CD4-positive, alpha-beta T cell treated with Interleukin-6 at 100 ng/mL for 8 hours (primary cell): Measurements from ENCODE around the gene ELAVL4.
"Not testable (repeated sequence)": the region's sequence is repeated elsewhere in the genome, so short reads cannot be mapped to it uniquely, and the experiment has no call there.

Experiments
- DNase-seq: peaks from one replicate; pipeline ENCODE4 v3.0.0-alpha.2; 2020; ENCODE audit warnings: mixed read lengths, low spot score

Gene ELAVL4

GRCh38 chr1:50126927-50127715 lies 18.4 kb downstream of the ELAVL4 start:
- no peak for DNase-seq

GRCh38 chr1:50129201-50129600 lies 20.5 kb downstream of the ELAVL4 start:
- no peak for DNase-seq

- no peak for DNase-seq
Observed at GRCh38 chr1:50132347-50132894, 23.7 kb downstream of the ELAVL4 start.

- DNase-seq: no peak
Observed at GRCh38 chr1:50135716-50136115, 27.0 kb downstream of the ELAVL4 start.

GRCh38 chr1:50139339-50140181 lies 30.8 kb downstream of the ELAVL4 start:
- no peak for DNase-seq

GRCh38 chr1:50140182-50140447 lies 31.4 kb downstream of the ELAVL4 start:
- no peak for DNase-seq

GRCh38 chr1:50147191-50147850 lies 38.6 kb downstream of the ELAVL4 start:
- no peak for DNase-seq

- no peak for DNase-seq
Observed at GRCh38 chr1:50148142-50148923, 39.6 kb downstream of the ELAVL4 start.

- no peak for DNase-seq
Observed at GRCh38 chr1:50152236-50152635, 43.5 kb downstream of the ELAVL4 start.

- DNase-seq: no peak
Observed at GRCh38 chr1:50155541-50155940, 46.8 kb downstream of the ELAVL4 start.

- DNase-seq: no peak
Observed at GRCh38 chr1:50156241-50157010, 47.7 kb downstream of the ELAVL4 start.

- DNase-seq: no peak
Observed at GRCh38 chr1:50157306-50157941, 48.7 kb downstream of the ELAVL4 start.

- no peak for DNase-seq
Observed at GRCh38 chr1:50158421-50158820, 49.7 kb downstream of the ELAVL4 start.

- DNase-seq: no peak
Observed at GRCh38 chr1:50163680-50164079, 55.0 kb downstream of the ELAVL4 start.

- not testable (repeated sequence) for DNase-seq
Observed at GRCh38 chr1:50166351-50166750, 57.6 kb downstream of the ELAVL4 start.

- no peak for DNase-seq
Observed at GRCh38 chr1:50172299-50172698, 63.6 kb downstream of the ELAVL4 start.

- no peak for DNase-seq
Observed at GRCh38 chr1:50174101-50174500, 65.4 kb downstream of the ELAVL4 start.

- DNase-seq: no peak
Observed at GRCh38 chr1:50175719-50176639, 67.3 kb downstream of the ELAVL4 start.

- DNase-seq: no peak
Observed at GRCh38 chr1:50177994-50178393, 69.3 kb downstream of the ELAVL4 start.
